Mesenchymal stem cell (in vitro differentiated cells and primary cell): ENCODE results near the gene RALGPS1.
A peak's percentile ranks its signal among the peaks of the same experiment; 100 is the strongest.

ENCODE experiments used
- DNase-seq: peaks from one replicate; pipeline ENCODE4 v3.0.0-alpha.2; 2013
- H2AFZ ChIP-seq: one replicate; pipeline ENCODE4 v1.6.1; 2013; ENCODE audit warnings: low read depth, mild to moderate bottlenecking, control low read depth, inconsistent platforms, low read length, moderate library complexity
- H2AK5ac ChIP-seq: 2 replicates; pipeline ENCODE4 v1.6.1; 2013; ENCODE audit warnings: low read length, moderate library complexity, mild to moderate bottlenecking, inconsistent platforms; ENCODE audit not compliant: severe bottlenecking
- H2BK120ac ChIP-seq: one replicate; pipeline ENCODE4 v1.6.1; 2013; ENCODE audit warnings: low read depth, mild to moderate bottlenecking, inconsistent platforms, low read length, moderate library complexity
- H2BK12ac ChIP-seq, 2 experiments: one replicate each; pipeline ENCODE4 v1.6.1; 2013; ENCODE audit warnings: inconsistent platforms in 2 of 2, low read length in 2 of 2, mild to moderate bottlenecking in 2 of 2, moderate library complexity in 2 of 2, control low read depth in 1 of 2
- H2BK15ac ChIP-seq: one replicate; pipeline ENCODE4 v1.6.1; 2013; ENCODE audit warnings: mild to moderate bottlenecking, low read depth, inconsistent platforms; ENCODE audit not compliant: poor library complexity, severe bottlenecking
- H2BK5ac ChIP-seq: 2 replicates; pipeline ENCODE4 v1.6.1; 2013; ENCODE audit warnings: low read depth, mild to moderate bottlenecking, low read length, control low read depth, inconsistent platforms; ENCODE audit not compliant: poor library complexity, severe bottlenecking
- H3K14ac ChIP-seq, 2 experiments: one replicate each; pipeline ENCODE4 v1.6.1; 2013; ENCODE audit warnings: inconsistent platforms in 2 of 2, low read length in 2 of 2, control low read depth in 1 of 2, mild to moderate bottlenecking in 1 of 2, moderate library complexity in 1 of 2
- H3K18ac ChIP-seq, 2 experiments: one replicate each; pipeline ENCODE4 v1.6.1; 2013; ENCODE audit warnings: inconsistent platforms in 2 of 2, low read length in 2 of 2, control low read depth in 1 of 2, low read depth in 1 of 2, mild to moderate bottlenecking in 1 of 2
- H3K23ac ChIP-seq, 2 experiments: one replicate each; pipeline ENCODE4 v1.6.1; 2013; ENCODE audit warnings: inconsistent platforms in 2 of 2, low read length in 2 of 2, mild to moderate bottlenecking in 2 of 2, moderate library complexity in 2 of 2, control low read depth in 1 of 2
- H3K27ac ChIP-seq: 2 replicates; pipeline ENCODE4 v1.5.1; 2013; ENCODE audit warnings: mild to moderate bottlenecking, moderate library complexity, low read length, control low read depth, inconsistent platforms; ENCODE audit not compliant: poor library complexity, severe bottlenecking
- H3K27me3 ChIP-seq, 2 experiments: 2 replicates each; pipeline versions ENCODE4 v1.6.1 to v1.7.0; 2013; ENCODE audit warnings: low read length in 2 of 2, mild to moderate bottlenecking in 2 of 2, moderate library complexity in 2 of 2, control low read depth in 1 of 2, inconsistent platforms in 1 of 2; ENCODE audit not compliant: control insufficient read depth in 1 of 2, insufficient read depth in 1 of 2
- H3K36me3 ChIP-seq, 2 experiments: 2 replicates each; pipeline versions ENCODE4 v1.6.1 to v1.7.0; 2013; ENCODE audit warnings: low read length in 2 of 2, control low read depth in 1 of 2, inconsistent platforms in 1 of 2, low read depth in 1 of 2, mild to moderate bottlenecking in 1 of 2; ENCODE audit not compliant: insufficient read depth in 2 of 2, control insufficient read depth in 1 of 2
- H3K4ac ChIP-seq, 2 experiments: one replicate each; pipeline ENCODE4 v1.6.1; 2013; ENCODE audit warnings: inconsistent platforms in 2 of 2, low read length in 2 of 2, mild to moderate bottlenecking in 2 of 2, moderate library complexity in 2 of 2, control low read depth in 1 of 2, low read depth in 1 of 2
- H3K4me1 ChIP-seq: 2 replicates; pipeline ENCODE4 v1.6.1; 2013; ENCODE audit warnings: low read depth, low read length, control low read depth; ENCODE audit not compliant: control insufficient read depth, insufficient read depth
- H3K4me2 ChIP-seq: 2 replicates; pipeline ENCODE4 v1.6.1; 2013; ENCODE audit warnings: low read length, mild to moderate bottlenecking, inconsistent platforms; ENCODE audit not compliant: poor library complexity, severe bottlenecking
- H3K4me3 ChIP-seq, 2 experiments: 2 replicates each; pipeline versions ENCODE4 v1.5.1 to v1.7.0; 2013; ENCODE audit warnings: low read length in 2 of 2, mild to moderate bottlenecking in 2 of 2, control low read depth in 1 of 2, low read depth in 1 of 2; ENCODE audit not compliant: insufficient read depth in 1 of 2
- H3K79me1 ChIP-seq: replicated peaks from 2 replicates; pipeline ENCODE4 v1.6.1; 2013; ENCODE audit warnings: mild to moderate bottlenecking, control low read depth, low read length, inconsistent platforms; ENCODE audit not compliant: poor library complexity, severe bottlenecking
- H3K9ac ChIP-seq: 2 replicates; pipeline ENCODE4 v1.7.0; 2013; ENCODE audit warnings: mild to moderate bottlenecking, low read length, moderate library complexity
- H3K9me3 ChIP-seq: 2 replicates; pipeline ENCODE4 v1.7.0; 2013; ENCODE audit warnings: mild to moderate bottlenecking, low read length; ENCODE audit not compliant: control insufficient read depth
- H4K8ac ChIP-seq: one replicate; pipeline ENCODE4 v1.6.1; 2013; ENCODE audit warnings: inconsistent platforms, mild to moderate bottlenecking, low read length, moderate library complexity
- H4K91ac ChIP-seq: one replicate; pipeline ENCODE4 v1.6.1; 2013; ENCODE audit warnings: mild to moderate bottlenecking, low read length, inconsistent platforms
- WGBS: methylation state at CpG from one replicate; pipeline ENCODE4 v1.1.7; 2013; ENCODE audit warnings: mixed read lengths; 5-methylcytosine and 5-hydroxymethylcytosine counted together

RALGPS1 gene

GRCh38 chr9:127088724-127089615, 174.4 kb downstream of the RALGPS1 start:
- Histone ChIP-seq H2BK15ac (no peak overlapping the region), H2BK12ac (no peak overlapping the region), H2BK5ac (no peak overlapping the region), H3K4me2 (no peak overlapping the region), H2AK5ac (no peak overlapping the region), H3K79me1 (no peaks in the 10 kb centered on the region), H2AFZ (no peak overlapping the region), H3K4ac (no peak overlapping the region), H3K4me1 (peaks cover 6% of the 10 kb centered on the region), H3K14ac (no peak overlapping the region), H3K36me3 (peaks cover 0 to 75% of the 10 kb centered on the region in 2 experiments), H3K23ac (no peak overlapping the region), H3K4me3 (no peak overlapping the region), H3K27me3 (peaks cover 2 to 58% of the 10 kb centered on the region in 2 experiments), H3K18ac (no peak overlapping the region), H2BK120ac (no peak overlapping the region), H3K9me3 (no peaks in the 10 kb centered on the region), H4K91ac (no peak overlapping the region), H3K27ac (no peak overlapping the region), H3K9ac (no peak overlapping the region), H4K8ac (no peak overlapping the region)
- no peak for DNase-seq
- WGBS: 95% methylated on average over 26 of the region's 27 CpGs

GRCh38 chr9:127089631-127090081, 175.1 kb downstream of the RALGPS1 start:
- peaks cover 0 to 60% of the 10 kb centered on the region in 2 experiments for H3K27me3 ChIP-seq
- peak overlapping the region in 1 of 2 experiments; percentile 6 for H3K14ac ChIP-seq
- no peak overlapping the region for H2BK15ac ChIP-seq
- H2BK12ac ChIP-seq: no peak overlapping the region
- WGBS: 95% methylated on average over 6 of the region's 6 CpGs
- no peak overlapping the region for H4K8ac ChIP-seq
- H3K4me3 ChIP-seq: peak overlapping the region in 1 of 2 experiments; percentile 15
- H3K9ac ChIP-seq: no peak overlapping the region
- H3K4me2 ChIP-seq: no peak overlapping the region
- DNase-seq: no peak
- peaks cover 0 to 81% of the 10 kb centered on the region in 2 experiments for H3K36me3 ChIP-seq
- H3K4ac ChIP-seq: no peak overlapping the region
- no peak overlapping the region for H2AK5ac ChIP-seq
- H3K79me1 ChIP-seq: no peaks in the 10 kb centered on the region
- H2BK120ac ChIP-seq: no peak overlapping the region
- no peak overlapping the region for H3K27ac ChIP-seq
- no peak overlapping the region for H2BK5ac ChIP-seq
- H3K18ac ChIP-seq: no peak overlapping the region
- H3K4me1 ChIP-seq: peaks cover 6% of the 10 kb centered on the region
- H3K9me3 ChIP-seq: no peaks in the 10 kb centered on the region
- H2AFZ ChIP-seq: no peak overlapping the region
- H3K23ac ChIP-seq: no peak overlapping the region
- H4K91ac ChIP-seq: peak overlapping the region; percentile 45

- no peak for DNase-seq
- Histone ChIP-seq H2BK5ac (no peak overlapping the region), H3K4me3 (no peak overlapping the region), H3K79me1 (no peaks in the 10 kb centered on the region), H3K4me1 (peaks cover 6% of the 10 kb centered on the region), H4K91ac (no peak overlapping the region), H3K27ac (no peak overlapping the region), H3K14ac (no peak overlapping the region), H3K9me3 (no peaks in the 10 kb centered on the region), H3K23ac (no peak overlapping the region), H2AK5ac (no peak overlapping the region), H3K36me3 (peaks cover 0 to 87% of the 10 kb centered on the region in 2 experiments), H3K9ac (no peak overlapping the region), H2AFZ (no peak overlapping the region), H2BK120ac (no peak overlapping the region), H3K18ac (no peak overlapping the region), H2BK12ac (no peak overlapping the region), H3K4ac (no peak overlapping the region), H4K8ac (no peak overlapping the region), H3K4me2 (no peak overlapping the region), H3K27me3 (peaks cover 0 to 54% of the 10 kb centered on the region in 2 experiments), H2BK15ac (no peak overlapping the region)
- 94% methylated on average over 6 of the region's 6 CpGs for WGBS
Observed at GRCh38 chr9:127090341-127090985, 175.9 kb downstream of the RALGPS1 start.

- H3K9ac ChIP-seq: no peak overlapping the region
- H3K4ac ChIP-seq: no peak overlapping the region
- no peak overlapping the region for H2BK12ac ChIP-seq
- no peak overlapping the region for H3K4me3 ChIP-seq
- no peak overlapping the region for H2BK5ac ChIP-seq
- no peak overlapping the region for H4K8ac ChIP-seq
- peaks cover 6% of the 10 kb centered on the region for H3K4me1 ChIP-seq
- H3K79me1 ChIP-seq: no peaks in the 10 kb centered on the region
- H2BK120ac ChIP-seq: no peak overlapping the region
- no peak overlapping the region for H3K18ac ChIP-seq
- H4K91ac ChIP-seq: no peak overlapping the region
- H3K23ac ChIP-seq: no peak overlapping the region
- no peak overlapping the region for H2AK5ac ChIP-seq
- WGBS: 94% methylated on average over 13 of the region's 13 CpGs
- H3K27ac ChIP-seq: no peak overlapping the region
- peaks cover 0 to 98% of the 10 kb centered on the region in 2 experiments for H3K36me3 ChIP-seq
- no peak overlapping the region for H2BK15ac ChIP-seq
- H2AFZ ChIP-seq: no peak overlapping the region
- no peak overlapping the region for H3K4me2 ChIP-seq
- H3K14ac ChIP-seq: no peak overlapping the region
- H3K27me3 ChIP-seq: peaks cover 0 to 61% of the 10 kb centered on the region in 2 experiments
- DNase-seq: no peak
- H3K9me3 ChIP-seq: no peaks in the 10 kb centered on the region
Observed at GRCh38 chr9:127091526-127091925, 176.9 kb downstream of the RALGPS1 start.
